GM19468 (cell line): ENCODE results near the gene CNPY2.
"Not testable (repeated sequence)": the region's sequence is repeated elsewhere in the genome, so short reads cannot be mapped to it uniquely, and the experiment has no call there.

ENCODE experiments used
- ATAC-seq: cut with Tn5 transposase; IDR thresholded peaks from one replicate; pipeline ENCODE4 v1.9.1; 2021; ENCODE audit warnings: mild to moderate bottlenecking, moderate library complexity, moderate number of reproducible peaks; ENCODE audit not compliant: unreplicated experiment; ENCODE audit errors: extremely low read depth

CNPY2 gene

GRCh38 chr12:56262955-56263354 lies 52.8 kb downstream of the CNPY2 start:
- not testable (repeated sequence) for ATAC-seq

DNA sequence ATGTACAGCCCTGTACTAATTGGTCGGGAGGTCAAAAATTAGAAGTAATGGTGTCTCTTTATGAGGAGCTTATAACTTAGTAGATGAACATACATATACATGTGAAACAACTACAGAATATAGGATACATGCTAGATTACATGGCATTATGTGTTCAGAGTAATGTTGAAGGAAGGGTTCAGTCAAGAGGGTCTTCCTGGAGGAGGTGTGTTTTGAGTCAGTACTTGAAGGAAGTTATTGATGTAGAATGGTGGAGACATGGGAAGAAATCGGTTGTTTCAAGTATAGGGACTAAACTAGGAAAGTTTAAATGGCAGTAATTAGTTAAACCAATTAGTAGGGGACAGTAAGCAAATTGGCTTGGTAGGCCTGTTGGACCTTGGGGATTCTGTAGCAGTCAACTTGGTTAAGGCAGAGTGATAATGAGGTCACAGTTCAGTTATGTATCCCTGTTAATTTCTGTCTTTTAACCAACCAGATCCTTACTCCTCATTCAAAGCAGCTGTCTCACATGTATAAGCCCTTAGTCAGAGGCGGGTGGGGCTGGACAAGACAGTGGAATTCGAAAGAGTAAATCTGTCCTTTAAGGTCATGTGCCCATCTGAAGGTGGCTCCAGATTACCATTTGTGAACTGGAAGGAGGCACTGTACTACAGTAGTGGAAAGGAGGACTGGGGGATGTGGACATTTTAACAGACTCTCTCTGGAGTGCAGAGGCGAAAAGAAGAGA lies 54.1 kb downstream of the CNPY2 start:
- no peak for ATAC-seq

DNA sequence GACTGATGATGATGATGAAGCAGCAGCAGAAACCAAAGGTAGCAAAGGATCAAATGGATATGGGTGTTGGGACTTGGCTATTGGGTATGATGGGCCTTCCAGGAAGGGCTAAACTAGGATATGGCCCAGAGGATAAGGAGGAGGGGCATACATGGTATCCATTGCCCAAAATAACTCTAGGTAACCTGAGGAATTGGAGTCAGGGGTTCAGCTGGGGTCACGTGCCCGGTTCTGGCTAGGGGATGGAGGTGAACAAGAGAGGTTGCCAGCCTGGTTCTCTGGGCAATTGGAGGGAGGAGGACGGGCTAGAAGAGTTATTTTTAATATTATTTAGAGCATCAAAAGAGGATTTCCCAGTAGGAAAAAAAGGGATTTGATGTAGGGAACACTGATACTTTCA lies 54.9 kb downstream of the CNPY2 start:
- no peak for ATAC-seq

DNA sequence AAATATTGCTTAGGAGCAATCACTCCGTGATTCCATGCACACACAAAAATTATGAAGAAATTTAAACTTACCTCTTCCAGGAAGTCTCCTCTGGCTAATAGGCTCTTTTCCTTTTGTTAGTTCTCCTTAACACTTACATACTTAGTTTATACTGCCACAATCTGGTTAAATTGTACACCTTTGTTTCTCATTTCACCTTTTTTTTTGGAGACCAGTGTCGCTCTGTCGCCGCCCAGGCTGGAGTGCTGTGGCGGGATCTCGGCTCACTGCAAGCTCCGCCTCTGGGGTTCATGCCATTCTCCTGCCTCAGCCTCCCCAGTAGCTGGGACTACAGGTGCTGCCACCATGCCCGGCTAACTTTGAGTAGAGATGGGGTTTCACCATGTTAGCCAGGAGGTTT lies 55.4 kb downstream of the CNPY2 start:
- ATAC-seq = no peak
